Adrenal gland (tissue), 12 donors: ENCODE results near the gene DNAH9. TPM values are rescaled to one million over a fixed set of nuclear protein-coding genes. Genes with fewer than 3 reads are reported as not detected.
A peak's percentile ranks its signal among the peaks of the same experiment; 100 is the strongest.

Source experiments
- DNase-seq, 7 donors: peaks; one replicate each; pipeline ENCODE4 v3.0.0-alpha.2; 2019 to 2020
- H3K27ac ChIP-seq, 5 donors: fragments of 200-600 bp; sonication (generic) in 4 of 5; 1 replicate in 3 of 5; 2 replicates in 2 of 5; pipeline versions ENCODE4 v1.5.1 to v1.8.0; 2016 to 2020; ENCODE audit warnings: mild to moderate bottlenecking in 1 of 5
- H3K27me3 ChIP-seq: fragments of 200-600 bp; 2 replicates; pipeline ENCODE4 v1.8.0; 2021
- H3K36me3 ChIP-seq, 2 donors: fragments of 200-600 bp; replicated peaks in 1 of 2; 1 replicate in 1 of 2; 2 replicates in 1 of 2; pipeline versions ENCODE4 v1.5.1 to v1.8.0; 2018 to 2022
- H3K4me1 ChIP-seq, 2 donors: fragments of 200-600 bp; replicated peaks in 1 of 2; 1 replicate in 1 of 2; 2 replicates in 1 of 2; pipeline versions ENCODE4 v1.5.1 to v1.8.0; 2018 to 2021
- H3K4me3 ChIP-seq, 4 donors: fragments of 200-600 bp; sonication (generic) in 3 of 4; one replicate each; pipeline ENCODE4 v1.5.1; 2016 to 2018
- H3K9me3 ChIP-seq, 3 donors: fragments of 200-600 bp; sonication (generic) in 1 of 3; replicated peaks in 1 of 3; 1 replicate in 2 of 3; 2 replicates in 1 of 3; pipeline versions ENCODE4 v1.5.1 to v1.8.0; 2016 to 2021
- CTCF ChIP-seq, 6 experiments: fragments of 450-650 bp in 4 of 6; fragments of 200-600 bp in 2 of 6; sonication (generic) in 1 of 6; IDR thresholded peaks; 1 replicate in 5 of 6; 2 replicates in 1 of 6; pipeline versions ENCODE4 v1.5.1 to v1.8.0; 2016 to 2021; ENCODE audit warnings: antibody characterized with exemption in 6 of 6, mild to moderate bottlenecking in 2 of 6, moderate library complexity in 1 of 6
- POLR2A ChIP-seq, 2 donors: fragments of 450-650 bp; IDR thresholded peaks; one replicate each; pipeline ENCODE4 v1.6.1; 2017; ENCODE audit warnings: antibody characterized with exemption in 2 of 2, mild to moderate bottlenecking in 2 of 2, moderate library complexity in 1 of 2
- WGBS, 4 donors: extraction: QIAGEN DNeasy Blood & Tissue Kit in 2 of 4; methylation state at CpG; one replicate each; pipeline versions ENCODE4 v1.1.5 to v1.1.7; 2013 to 2017; 5-methylcytosine and 5-hydroxymethylcytosine counted together
- intact Hi-C, 2 donors: fragments of 100-400 bp; cut with DNase I; formaldehyde crosslinking; loops; one replicate each; pipeline versions ENCODE4 v1.14.1 to v1.15.0; 2022 to 2023
- polyA plus RNA-seq, 3 donors: library from polyadenylated mRNA; stranded (reverse); fragments of 200-250 nt in 2 of 3; fragments of 350-450 nt in 1 of 3; fragmentation: Illumina TruSeq in 1 of 3; extraction: RNeasy Lipid Tissue Mini Kit (QIAGEN cat#74804) in 1 of 3; gene quantifications; one replicate each; pipeline ENCODE4 v1.2.3, GENCODE V29; 2013 to 2014
- total RNA-seq, 9 donors: library from RNA; depleted of rRNA in 4 of 9; stranded (reverse); fragments of >200 nt in 4 of 9; fragments of 120-200 nt in 1 of 9; fragmentation: NEBNext Ultra II Directional in 1 of 9; extraction: Animal tissue kit (Norgen Biotek cat#: 25700) in 1 of 9; gene quantifications; one replicate each; pipeline versions ENCODE4 v1.1.0 to v1.2.4, GENCODE V29; 2013 to 2023
- donor health status: healthy with polysubstance abuse.
- donor health status: Bipolar disorder and iron deficiency.
- donor health status: DM: yes; HTN: yes; CAD: no.
- donor health status: DM: no; HTN: no; CAD: no.
- donor health status: DM: no; HTN: no; CAD: no.
- donor health status: DM: yes; HTN: yes; CAD: no.

DNAH9 gene
- total and polyA plus RNA-seq, 12 donors = 0.28 to 3.5 (median 1.2) TPM

GRCh38 chr17:11996722-11997146, 398.5 kb downstream of the DNAH9 start:
- peaks cover 0 to 15% of the 10 kb centered on the region in 2 donors for H3K4me1 ChIP-seq
- no peaks in the 10 kb centered on the region for H3K9me3 ChIP-seq
- H3K4me3 ChIP-seq = peak overlapping the region; percentile 4 to 89 (median 50)
- DNase-seq = peak in 6 of 7 donors; percentile 51 to 79 (median 63)
- no peak for TF ChIP-seq POLR2A (IDR thresholded peaks at IDR 0.05)
- peak in 4 of 6 experiments; percentile 22 to 51 (median 40) for TF ChIP-seq CTCF (IDR thresholded peaks at IDR 0.05)
- 0 to 1% (median 1%) methylated on average over 6 to 14 of the region's 14 CpGs for WGBS, 4 donors
- H3K36me3 ChIP-seq = no peaks in the 10 kb centered on the region
- intact Hi-C loops = no loop called here
- no peaks in the 10 kb centered on the region for H3K27me3 ChIP-seq
- peak overlapping the region; percentile 62 to 98 (median 91) for H3K27ac ChIP-seq

- Histone ChIP-seq H3K27me3 (no peaks in the 10 kb centered on the region), H3K27ac (peak within 1 kb of the TSS; percentile 62 to 98 (median 91)), H3K9me3 (no peaks in the 10 kb centered on the region), H3K4me1 (peaks cover 0 to 15% of the 10 kb centered on the region in 2 donors), H3K4me3 (peak within 1 kb of the TSS; percentile 12 to 89 (median 88)), H3K36me3 (no peaks in the 10 kb centered on the region)
- intact Hi-C loops = no loop called here
- peak; percentile 96 to 98 (median 98) for DNase-seq
- TF ChIP-seq CTCF (IDR thresholded peaks at IDR 0.05) (peak in 2 of 6 experiments; percentile 11 to 22), POLR2A (IDR thresholded peaks at IDR 0.05) (peak; percentile 92 to 96)
- 1% methylated on average over 16 to 74 of the region's 74 CpGs for WGBS, 4 donors
These were observed 399.1 kb downstream of the DNAH9 start, which contains the start of gene ZNF18 for GRCh38 chr17:11997147-11997971. TSS of gene ZNF18 (minus strand) at chr17:11997475. CDS start at chr17:11992829, 4,646 bp downstream.

GRCh38 chr17:11997972-11998233, 399.6 kb downstream of the DNAH9 start:
- 40 to 48% (median 43%) methylated on average over 4 of the region's 4 CpGs for WGBS, 4 donors

More at GRCh38 chr17:11997972-11998233, 399.6 kb downstream of the DNAH9 start:
- Histone ChIP-seq H3K4me3 (peak overlapping the region in 3 of 4 donors; percentile 88 to 89 (median 88)), H3K27ac (peak overlapping the region in 4 of 5 donors; percentile 67 to 98 (median 94)), H3K4me1 (peaks cover 0 to 15% of the 10 kb centered on the region in 2 donors), H3K9me3 (no peaks in the 10 kb centered on the region), H3K36me3 (no peaks in the 10 kb centered on the region), H3K27me3 (no peaks in the 10 kb centered on the region)
- no peak for DNase-seq
- TF ChIP-seq POLR2A (IDR thresholded peaks at IDR 0.05) (no peak), CTCF (IDR thresholded peaks at IDR 0.05) (no peak)
- intact Hi-C loops = no loop called here
